Sigmoid colon (tissue), 4 donors: ENCODE results near the gene CCDC85B.

Experiments
- CTCF ChIP-seq, 4 experiments: fragments of 450-650 bp in 3 of 4; fragments of 200-600 bp in 1 of 4; IDR thresholded peaks; one replicate each; pipeline ENCODE4 v1.5.1; 2016 to 2019; ENCODE audit warnings: antibody characterized with exemption in 4 of 4, mild to moderate bottlenecking in 3 of 4, moderate library complexity in 2 of 4
- EP300 ChIP-seq, 4 donors: sonication (generic); formaldehyde crosslinking; IDR thresholded peaks; one replicate each; pipeline ENCODE4 v1.6.1; 2017; ENCODE audit warnings: antibody characterized with exemption in 4 of 4
- POLR2A ChIP-seq, 2 donors: fragments of 450-650 bp; IDR thresholded peaks; one replicate each; pipeline ENCODE4 v1.6.1; 2016; ENCODE audit warnings: antibody characterized with exemption in 2 of 2, mild to moderate bottlenecking in 2 of 2, moderate library complexity in 2 of 2
- POLR2AphosphoS5 ChIP-seq, 4 donors: sonication (generic); formaldehyde crosslinking; IDR thresholded peaks; one replicate each; pipeline ENCODE4 v1.6.1; 2017; ENCODE audit warnings: antibody characterized with exemption in 4 of 4

- TF ChIP-seq CTCF (IDR thresholded peaks at IDR 0.05): no peak
- no peak for TF ChIP-seq EP300 (IDR thresholded peaks at IDR 0.05)
- TF ChIP-seq POLR2AphosphoS5 (IDR thresholded peaks at IDR 0.05): no peak
- no peak for TF ChIP-seq POLR2A (IDR thresholded peaks at IDR 0.05)
These were observed 37.5 kb downstream of the CCDC85B start for GRCh38 chr11:65927904-65928397.
